ENCODE data around the gene GNA12.
"Not testable (repeated sequence)": the region's sequence is repeated elsewhere in the genome, so short reads cannot be mapped to it uniquely, and the experiment has no call there.

The GNA12 gene

DNA sequence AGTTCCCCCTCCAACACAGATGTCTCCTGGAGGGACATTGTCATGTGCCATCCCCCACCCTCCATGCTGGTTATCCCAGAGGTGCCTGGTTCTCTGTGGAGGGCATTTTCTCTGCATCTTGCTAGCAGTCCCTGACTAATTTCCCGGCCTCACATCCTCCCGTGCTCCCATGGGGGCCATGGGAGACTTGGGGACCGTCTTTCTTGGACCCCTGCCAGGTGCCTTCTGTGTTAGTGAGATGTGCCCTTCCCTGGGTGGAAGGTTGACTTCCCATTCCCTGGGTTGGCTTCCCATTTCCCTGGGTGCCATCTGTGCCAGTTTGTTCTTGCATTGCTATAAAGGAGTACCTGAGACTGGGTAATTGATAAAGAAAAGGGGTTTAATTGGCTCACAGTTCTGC lies 22.5 kb upstream of the GNA12 start:
- no peak for FAIRE-seq
- no peak for DNase-seq (ENCODE audit: insufficient read length, low spot score)

DNA sequence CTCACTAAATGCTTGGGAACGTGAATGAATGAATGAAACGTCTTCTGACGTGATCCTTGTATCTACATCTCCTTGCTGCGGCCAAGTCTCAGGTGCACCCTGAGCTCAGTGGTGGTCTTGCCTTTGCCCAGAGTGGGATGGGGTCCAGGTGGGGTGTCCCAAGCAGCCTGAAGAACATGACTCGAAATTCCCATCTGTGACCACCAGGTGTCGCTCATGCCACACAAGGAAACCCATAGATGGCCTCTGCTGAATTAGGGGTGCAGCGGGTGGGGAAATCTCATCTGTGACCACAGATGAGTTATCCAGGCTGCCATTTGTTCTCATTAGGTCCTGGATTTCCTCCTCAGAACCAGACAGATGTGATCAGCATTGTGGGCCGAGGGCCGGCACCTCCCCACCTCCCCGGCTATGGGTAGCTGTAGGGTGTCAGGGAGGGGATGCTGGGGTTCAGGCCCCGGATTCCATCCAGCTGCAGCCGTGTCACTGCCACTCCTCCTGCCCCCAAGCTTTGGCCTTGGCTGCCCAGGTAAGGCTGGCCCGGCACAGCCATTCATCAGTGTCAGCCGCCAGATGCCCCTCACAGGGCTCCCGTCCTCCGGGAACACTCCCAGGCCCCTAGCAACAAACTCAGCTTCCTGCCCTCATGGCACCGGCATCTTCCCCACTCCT lies 21.0 kb upstream of the GNA12 start:
- FAIRE-seq, result peak; percentile 85
- DNase-seq (ENCODE audit: insufficient read length, low spot score), result peak; percentile 86

DNA sequence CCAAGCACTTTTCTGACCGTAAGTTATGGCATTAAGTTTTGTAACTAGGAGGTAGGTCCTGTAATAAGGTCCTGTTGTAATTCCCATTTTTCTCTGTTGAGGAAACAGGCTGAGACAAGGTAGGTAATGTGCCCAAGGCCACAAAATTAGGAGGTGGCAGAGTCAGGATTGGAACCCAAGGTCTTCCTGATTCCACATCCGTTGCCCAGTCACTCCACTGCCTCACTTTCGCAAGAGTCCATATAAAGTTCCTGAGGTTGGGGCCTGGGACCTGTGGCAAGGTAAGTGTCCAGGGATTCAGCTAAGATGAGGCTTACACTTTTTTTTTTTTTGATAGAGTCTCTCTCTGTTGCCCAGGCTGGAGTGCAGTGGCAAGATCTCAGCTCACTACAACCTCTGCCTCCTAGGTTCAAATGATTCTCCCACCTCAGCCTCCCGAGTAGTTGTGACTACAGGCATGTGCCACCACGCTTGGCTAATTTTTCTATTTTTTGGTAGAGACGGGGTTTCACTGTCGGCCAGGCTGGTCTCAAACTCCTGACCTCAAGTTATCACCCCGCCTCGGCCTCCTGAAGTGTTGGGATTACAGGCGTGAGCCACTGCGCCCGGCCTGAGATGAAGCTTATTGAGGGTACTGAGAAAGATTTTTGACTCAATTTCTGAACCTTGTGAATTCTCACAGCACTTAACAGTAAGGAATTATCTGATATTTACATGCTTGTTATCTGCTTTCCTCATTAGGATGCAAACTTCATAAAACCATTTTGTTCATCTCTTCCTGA lies 20.3 kb upstream of the GNA12 start:
- FAIRE-seq, result no peak
- no peak for DNase-seq (ENCODE audit: insufficient read length, low spot score)

DNA sequence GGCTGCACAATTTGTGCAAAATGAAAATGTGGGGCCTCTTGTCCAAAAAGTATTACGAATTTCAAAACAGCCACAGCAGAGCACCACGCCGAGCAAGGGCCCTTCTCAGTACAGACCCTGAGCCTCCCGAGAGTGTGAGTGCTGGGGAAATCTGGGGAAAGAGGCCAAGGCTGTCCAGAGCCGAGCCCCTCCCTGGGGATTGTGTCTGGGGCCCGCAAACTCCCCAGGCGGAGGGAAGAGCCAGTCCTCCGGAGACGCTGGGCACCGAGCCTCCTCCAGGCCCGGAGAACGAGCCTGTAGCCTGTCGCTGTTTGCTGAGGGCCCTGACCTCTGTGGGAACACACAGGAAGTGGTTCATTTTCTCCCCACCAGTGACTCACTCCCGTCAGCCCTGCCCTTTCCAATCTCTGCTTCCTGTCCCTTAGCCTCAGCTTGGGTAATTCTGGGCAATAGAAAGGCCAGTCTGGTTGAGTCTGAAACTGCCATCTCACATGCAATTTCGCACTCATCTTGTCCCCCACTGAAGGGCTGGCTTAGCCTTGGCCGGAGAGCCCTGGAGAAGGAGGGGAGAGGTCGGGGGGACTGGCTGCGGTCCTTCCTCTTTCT lies 19.5 kb upstream of the GNA12 start:
- FAIRE-seq, result peak; percentile 97

DNA sequence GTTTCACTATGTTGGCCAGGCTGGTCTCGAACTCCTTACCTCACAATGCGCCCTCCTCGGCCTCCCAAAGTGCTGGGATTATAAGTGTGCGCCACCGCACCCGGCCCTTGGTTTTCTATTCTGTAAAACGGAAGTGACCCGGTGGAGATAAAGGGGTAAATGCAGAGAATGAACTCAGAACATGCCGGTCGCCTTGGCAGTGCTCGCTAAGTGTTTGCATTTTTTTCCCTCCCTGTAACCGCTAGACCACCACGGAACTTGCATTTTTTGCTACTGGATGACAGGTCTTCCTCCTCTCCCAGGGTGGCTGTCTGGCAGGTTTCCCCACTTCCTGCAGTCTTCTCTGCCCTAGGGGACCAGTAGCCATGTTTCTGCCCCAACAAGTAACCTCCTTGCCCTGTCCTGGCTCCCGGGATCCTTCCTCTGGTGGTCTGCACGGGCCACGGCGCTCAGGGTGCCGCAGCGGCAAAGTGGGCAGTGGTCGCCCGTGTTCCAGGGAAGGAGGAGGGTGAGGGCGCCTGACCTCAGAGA lies 18.8 kb upstream of the GNA12 start:
- DNase-seq (ENCODE audit: insufficient read length, low spot score) (no peak), FAIRE-seq (no peak)

More for the DNA sequence above, 19.5 kb upstream of the GNA12 start:
- DNase-seq (ENCODE audit: insufficient read length, low spot score), result peak; percentile 96

DNA sequence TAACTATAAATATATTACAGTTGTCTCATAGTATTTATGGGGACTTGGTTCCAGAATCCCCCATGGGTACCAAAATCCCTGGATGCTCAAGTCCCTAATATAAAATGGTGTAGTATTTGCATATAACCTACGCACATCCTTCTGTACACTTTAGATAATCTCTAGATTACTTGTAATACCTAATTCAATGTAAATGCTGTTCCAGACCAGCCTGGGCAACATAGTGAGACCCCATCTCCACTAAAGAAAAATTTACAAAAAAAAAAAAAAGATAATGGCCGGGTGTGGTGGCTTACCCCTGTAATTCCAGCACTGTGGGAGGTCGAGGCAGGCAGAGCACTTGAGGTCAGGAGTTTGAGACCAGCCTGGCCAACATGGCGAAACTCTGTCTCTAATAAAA lies 17.4 kb upstream of the GNA12 start:
- FAIRE-seq, result no peak
- DNase-seq (ENCODE audit: insufficient read length, low spot score), result no peak

DNA sequence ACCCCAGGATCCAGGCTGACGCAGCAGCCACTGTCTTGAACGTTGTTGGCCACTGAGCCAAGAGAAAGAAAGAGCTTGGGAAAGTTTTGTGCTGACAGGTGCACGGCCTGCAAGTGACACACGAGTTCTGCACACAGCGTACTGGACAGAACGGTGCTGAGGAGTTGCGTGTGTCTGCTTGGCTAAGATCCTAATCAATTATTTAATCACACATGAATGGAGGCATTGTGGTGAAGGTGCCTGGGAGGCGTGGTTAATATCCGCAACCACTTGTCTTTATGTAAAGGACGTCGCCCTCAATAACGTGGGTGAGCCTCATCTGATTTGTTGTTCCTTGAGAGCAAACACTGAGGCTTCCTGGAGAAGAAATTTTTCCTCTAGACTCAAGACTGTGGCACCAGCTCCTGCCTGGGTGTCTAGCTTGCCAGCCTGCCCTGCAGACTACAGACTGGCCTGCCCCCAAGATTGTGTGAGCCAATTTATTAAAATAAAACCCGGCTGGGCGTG lies 16.6 kb upstream of the GNA12 start:
- no peak for DNase-seq (ENCODE audit: insufficient read length, low spot score)
- FAIRE-seq, result peak; percentile 31

DNA sequence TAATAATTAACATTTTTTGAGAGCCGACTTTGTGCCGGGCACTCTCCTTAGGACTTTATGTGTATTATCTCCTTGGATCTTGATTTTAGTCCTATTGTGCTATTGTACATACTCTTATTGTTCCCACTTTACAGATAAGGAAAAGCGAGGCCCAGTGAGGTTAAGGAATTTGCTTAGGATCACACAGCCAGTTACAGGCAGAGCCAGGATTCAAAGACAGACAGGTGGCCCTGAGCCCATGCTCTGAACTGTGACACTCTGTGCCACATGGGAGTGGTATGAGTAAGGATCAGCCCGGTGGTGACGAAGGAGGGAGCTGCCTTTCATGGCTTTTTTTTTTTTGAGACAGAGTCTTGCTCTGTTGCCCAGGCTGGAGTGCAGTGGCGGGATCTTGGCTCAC lies 15.8 kb upstream of the GNA12 start:
- FAIRE-seq, result no peak
- no peak for DNase-seq (ENCODE audit: insufficient read length, low spot score)

DNA sequence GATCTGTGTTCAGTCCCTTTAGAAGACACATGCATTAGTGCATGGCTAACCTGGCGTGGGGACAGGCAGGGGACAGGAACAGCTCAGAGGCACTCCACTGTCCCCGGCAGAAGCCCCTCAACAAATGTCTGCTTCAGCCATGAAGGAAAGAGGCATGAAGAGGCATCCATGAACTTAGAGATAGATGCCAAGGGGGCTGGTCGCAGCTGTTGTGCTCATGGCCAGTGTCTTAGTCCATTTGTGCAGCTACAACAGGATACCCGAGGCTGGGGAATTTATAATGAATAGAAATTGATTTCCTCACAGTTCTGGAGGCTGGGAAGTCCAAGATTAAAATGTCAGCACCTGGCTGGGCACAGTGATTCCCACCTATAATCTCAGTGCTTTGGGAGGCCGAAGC lies 14.5 kb upstream of the GNA12 start:
- FAIRE-seq (no peak), DNase-seq (ENCODE audit: insufficient read length, low spot score) (no peak)

DNA sequence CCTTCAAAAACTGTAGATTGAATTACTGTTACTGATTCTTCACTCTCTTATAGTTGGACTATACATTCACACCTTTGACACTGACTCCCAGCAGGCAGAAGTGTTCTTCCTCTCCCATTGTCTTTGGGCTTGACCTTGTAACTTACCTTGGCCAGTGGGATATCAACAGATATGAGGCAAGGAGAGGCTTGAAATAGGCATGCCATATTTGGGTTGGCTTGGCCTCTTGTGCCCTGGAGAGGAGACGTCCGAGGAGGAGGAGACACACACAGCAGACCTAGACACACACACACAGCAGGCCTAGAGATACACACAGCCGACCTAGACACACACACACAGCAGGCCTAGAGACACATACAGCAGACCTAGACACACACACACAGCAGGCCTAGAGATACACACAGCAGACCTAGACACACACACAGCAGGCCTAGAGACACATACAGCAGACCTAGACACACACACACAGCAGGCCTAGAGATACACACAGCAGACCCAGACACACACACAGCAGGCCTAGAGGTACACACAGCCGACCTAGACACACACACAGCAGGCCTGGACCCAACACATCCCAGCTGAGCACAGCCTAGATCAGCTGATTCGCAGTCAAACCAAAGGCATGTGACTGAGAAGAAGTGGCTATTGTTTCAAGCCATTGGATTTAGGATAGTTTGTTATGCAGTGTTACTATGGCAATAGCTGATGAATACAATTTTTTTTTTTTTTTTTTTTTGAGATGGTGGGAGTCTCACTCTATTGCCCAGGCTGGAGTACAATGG lies 12.5 kb upstream of the GNA12 start:
- DNase-seq (ENCODE audit: insufficient read length, low spot score), result no peak
- FAIRE-seq, result peak; percentile 88

DNA sequence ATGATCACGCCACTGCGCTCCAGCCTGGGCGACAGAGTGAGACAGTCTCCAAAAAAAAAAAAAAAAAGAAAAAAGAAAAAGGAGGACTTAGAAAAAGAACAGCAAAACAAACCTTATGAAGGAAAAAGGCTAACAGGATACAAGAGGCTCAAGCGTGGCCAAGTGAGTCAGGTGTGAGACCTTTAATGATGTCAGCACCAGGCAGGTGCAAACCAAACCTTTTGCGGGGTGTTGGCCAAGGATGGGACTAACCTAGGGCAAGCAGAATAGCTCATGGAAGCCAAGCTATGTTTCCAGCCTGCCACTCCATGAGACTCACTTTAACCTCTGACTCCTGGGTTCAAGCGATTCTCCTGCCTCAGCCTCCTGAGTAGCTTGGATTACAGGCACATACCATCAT lies 11.3 kb upstream of the GNA12 start:
- DNase-seq (ENCODE audit: insufficient read length, low spot score), result no peak
- no peak for FAIRE-seq

DNA sequence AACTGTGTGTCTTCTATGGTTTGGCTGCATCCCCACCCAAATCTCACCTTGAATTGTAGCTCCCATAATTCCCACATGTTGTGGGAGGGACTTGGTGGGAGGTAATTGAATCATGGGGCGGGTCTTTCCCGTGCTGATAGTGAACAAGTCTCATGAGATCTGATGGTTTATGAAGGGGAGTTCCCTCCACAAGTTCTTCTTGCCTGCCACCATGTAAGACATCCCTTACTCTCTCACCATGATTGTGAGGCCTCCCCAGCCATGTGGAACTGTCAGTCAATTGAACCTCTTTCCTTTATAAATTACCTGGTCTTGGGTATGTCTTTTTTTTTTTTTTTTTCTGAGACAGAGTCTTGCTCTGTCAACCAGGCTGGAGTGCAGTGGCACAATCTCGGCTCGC lies 9.4 kb upstream of the GNA12 start:
- DNase-seq (ENCODE audit: insufficient read length, low spot score); FAIRE-seq: not testable (repeated sequence)

DNA sequence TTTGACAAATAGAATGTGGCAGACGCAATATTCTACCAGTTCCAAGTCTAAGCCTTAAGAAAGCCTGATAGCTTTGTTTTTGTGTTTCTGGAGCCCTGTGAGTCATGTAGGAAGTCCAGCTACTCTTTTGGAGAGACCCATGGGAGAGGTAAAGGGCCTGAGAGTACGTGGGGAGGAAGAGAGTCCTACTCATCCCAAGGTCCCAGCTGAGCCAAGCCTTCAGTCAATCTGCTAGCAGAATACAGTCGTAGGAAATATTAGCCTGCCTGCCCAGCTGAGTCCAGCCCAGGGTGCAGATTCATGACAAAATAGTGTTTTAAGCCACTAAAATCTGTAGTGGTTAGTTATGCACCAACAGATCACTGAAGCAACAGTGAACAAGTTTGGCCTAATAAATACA lies 9.0 kb upstream of the GNA12 start:
- FAIRE-seq (no peak), DNase-seq (ENCODE audit: insufficient read length, low spot score) (no peak)

DNA sequence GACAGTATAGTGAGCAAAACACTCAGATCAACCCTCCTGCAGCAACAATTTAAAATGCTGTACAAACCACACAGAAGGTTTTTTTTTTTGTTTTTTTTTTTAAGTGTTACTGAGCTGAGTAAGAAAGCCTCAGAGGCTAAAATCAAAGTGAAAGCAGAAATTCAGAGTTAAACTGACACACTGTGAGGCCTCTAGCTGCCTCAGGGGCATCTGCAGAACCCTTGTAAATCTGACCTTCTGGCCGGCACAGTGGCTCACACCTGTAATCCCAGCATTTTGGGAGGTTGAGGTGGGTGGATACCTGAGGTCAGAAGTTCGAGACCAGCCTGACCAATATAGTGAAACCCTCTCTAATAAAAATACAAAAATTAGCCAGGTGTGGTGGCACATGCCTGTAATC lies 7.4 kb upstream of the GNA12 start:
- FAIRE-seq (no peak), DNase-seq (ENCODE audit: insufficient read length, low spot score) (no peak)

DNA sequence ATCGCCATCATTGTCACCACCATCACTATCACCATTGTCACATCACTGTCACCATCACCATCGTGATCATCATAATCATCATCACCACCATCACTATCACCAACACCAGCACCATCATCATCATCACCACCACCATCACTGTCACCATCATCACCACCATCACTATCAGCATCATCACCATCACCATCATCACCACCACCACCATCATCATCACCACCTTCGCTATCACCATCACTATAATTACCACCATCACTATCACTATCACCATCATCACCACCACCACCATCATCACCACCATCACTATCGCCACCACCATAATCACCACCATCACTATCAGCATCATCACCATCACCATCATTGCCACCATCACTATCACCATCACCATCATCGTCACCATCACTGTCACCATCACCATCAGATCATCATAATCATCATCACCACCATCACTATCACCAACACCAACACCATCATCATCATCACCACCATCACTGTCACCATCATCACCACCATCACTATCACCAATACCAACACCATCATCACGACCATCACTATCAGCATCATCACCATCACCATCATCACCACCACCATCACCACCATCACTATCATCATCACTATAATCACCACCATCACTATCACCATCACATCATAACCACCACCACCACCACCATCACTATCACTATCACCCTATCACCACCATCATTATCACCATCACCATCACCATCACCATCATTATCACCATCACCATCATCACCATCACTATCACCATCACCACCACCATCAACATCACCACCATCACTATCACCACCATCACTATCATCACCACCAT lies 6.0 kb upstream of the GNA12 start:
- DNase-seq (ENCODE audit: insufficient read length, low spot score) (no peak), FAIRE-seq (peak; percentile 100)

DNA sequence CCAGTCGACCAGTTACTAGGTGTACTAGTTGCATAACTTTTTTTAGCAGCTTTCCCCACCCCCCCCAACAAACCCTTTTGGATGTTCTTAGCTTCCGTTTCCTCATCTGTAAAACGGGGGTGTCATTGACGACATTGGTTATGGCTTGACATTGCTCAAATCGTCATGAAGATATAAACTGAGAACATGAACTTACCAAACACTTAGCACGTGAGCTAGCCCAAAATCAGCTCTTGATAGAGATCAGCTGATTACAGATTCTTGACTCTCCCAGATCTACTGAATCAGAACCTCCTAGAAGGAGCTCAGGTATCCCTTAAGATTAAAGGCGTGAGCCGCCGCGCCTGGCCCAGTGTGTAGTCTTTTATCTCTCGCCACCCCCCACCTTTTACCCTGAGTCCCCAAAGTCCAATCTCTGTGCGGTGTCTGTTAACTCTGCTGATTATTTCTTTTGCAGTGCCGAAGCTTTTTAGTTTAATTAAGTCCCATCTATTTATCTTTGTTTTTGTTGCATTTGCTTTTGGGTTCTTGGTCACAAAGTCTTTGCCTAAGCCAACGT lies 1.0 kb upstream of the GNA12 start:
- no peak for DNase-seq (ENCODE audit: insufficient read length, low spot score)
- FAIRE-seq, result no peak

DNA sequence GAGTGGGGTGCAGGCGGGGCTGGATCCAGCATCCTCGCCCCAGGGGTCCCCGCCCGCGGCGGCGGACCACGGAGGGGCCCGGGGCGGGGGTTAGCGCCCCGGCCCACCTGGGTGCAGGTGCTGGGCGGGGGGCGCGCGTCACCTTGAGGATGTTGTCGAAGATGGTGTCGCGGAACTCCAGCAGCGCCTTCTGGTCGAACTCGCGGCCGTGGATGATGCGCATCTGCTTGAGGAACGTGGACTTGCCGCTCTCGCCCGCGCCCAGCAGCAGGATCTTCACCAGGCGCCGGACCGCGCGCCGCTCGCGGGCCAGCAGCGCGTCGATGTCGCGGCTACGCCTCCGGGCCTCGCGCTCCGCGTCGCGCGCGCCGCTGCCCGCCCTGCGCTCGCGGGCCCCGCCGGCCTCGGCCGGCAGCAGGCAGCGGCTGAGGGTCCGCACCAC lies 376 bp downstream of the GNA12 start:
- DNase-seq (ENCODE audit: insufficient read length, low spot score) (no peak), FAIRE-seq (peak; percentile 85)

DNA sequence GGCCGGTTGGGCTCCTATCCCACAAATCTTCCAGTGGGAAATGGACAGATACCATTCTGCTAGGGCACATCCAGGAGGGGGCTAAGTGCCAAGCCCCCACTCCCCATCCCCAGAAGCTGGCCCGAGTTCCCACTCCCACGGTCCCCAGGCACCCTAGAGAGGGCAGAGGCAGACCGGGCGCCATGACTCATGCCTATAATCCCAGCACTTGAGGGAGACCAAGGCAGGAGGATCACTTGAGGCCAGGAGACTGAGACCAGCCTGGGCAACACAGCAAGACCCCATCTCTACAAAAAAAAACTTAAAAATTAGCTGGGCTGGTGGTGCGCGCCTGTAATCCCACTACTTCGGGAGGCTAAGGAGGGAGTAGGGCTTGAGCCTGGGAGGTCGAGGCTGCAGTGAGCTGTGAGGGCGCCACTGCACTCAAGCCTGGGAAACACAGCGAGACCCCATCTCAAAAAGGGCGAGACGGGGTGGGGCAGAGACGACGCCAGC lies 870 bp downstream of the GNA12 start:
- no peak for DNase-seq (ENCODE audit: insufficient read length, low spot score)

DNA sequence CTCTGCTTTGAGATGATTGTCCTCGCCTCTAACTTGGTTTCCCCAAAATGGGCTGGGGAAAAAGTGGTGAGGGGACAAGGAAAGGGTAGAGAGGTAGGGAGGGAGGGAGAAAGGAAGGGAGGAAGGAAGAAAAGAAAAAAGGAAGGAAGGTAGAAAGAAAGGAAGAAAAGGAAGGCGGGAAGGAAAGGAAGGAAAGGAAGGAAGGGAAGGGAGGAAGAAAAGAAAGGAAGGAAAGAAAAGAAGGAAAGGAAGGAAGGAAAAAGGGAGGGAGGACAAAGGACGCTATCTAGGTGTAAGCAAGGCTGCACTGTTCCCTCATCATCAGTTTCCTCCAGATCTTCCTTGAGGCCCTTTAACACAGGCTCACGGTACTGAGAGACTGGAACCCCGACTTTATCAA lies 2.2 kb downstream of the GNA12 start:
- FAIRE-seq, result no peak

More for the DNA sequence above, 870 bp downstream of the GNA12 start:
- no peak for FAIRE-seq

More for the DNA sequence above, 2.2 kb downstream of the GNA12 start:
- no peak for DNase-seq (ENCODE audit: insufficient read length, low spot score)
